K562 (cell line): ENCODE data around the gene FBXL3. TPM values are rescaled to one million over a fixed set of nuclear protein-coding genes. Genes with fewer than 3 reads are reported as not detected.

Source experiments
- CBFB ChIP-seq: sonication (generic); formaldehyde crosslinking; IDR thresholded peaks from 2 replicates; pipeline ENCODE4 v1.4.0; 2020; ENCODE audit warnings: mild to moderate bottlenecking, missing genetic modification reagents
- CBX8 ChIP-seq: fragments of 200-600 bp; sonication (generic); IDR thresholded peaks from 2 replicates; pipeline ENCODE4 v1.6.1; 2012; ENCODE audit warnings: borderline replicate concordance, mixed run types, low read depth, mild to moderate bottlenecking, moderate library complexity, mixed read lengths, low read length, control low read depth, inconsistent platforms; ENCODE audit not compliant: poor library complexity, severe bottlenecking; ENCODE audit errors: extremely low read depth
- CHD1 ChIP-seq: fragments of 200-600 bp; sonication (generic); IDR thresholded peaks from one replicate; pipeline ENCODE4 v1.6.1; 2012; ENCODE audit warnings: mild to moderate bottlenecking, moderate library complexity, low read length, inconsistent platforms
- CTBP1 ChIP-seq: fragments of 450-650 bp; IDR thresholded peaks from 2 replicates; pipeline ENCODE4 v1.6.1; 2016; ENCODE audit warnings: borderline replicate concordance
- ETV6 ChIP-seq, 3 experiments: fragments of 150-350 bp in 1 of 3; sonication (generic) in 1 of 3; formaldehyde crosslinking in 1 of 3; IDR thresholded peaks; 2 replicates each; pipeline versions ENCODE4 v1.6.1 to v1.8.0; 2014 to 2022; ENCODE audit warnings: borderline replicate concordance in 2 of 3, low read depth in 2 of 3, antibody characterized with exemption in 1 of 3, low read length in 1 of 3, mild to moderate bottlenecking in 1 of 3, missing genetic modification reagents in 1 of 3
- GATAD2B ChIP-seq: fragments of 450-650 bp; IDR thresholded peaks from 2 replicates; pipeline ENCODE4 v1.6.1; 2017; ENCODE audit warnings: mild to moderate bottlenecking, borderline replicate concordance
- HDAC3 ChIP-seq: fragments of 450-650 bp; IDR thresholded peaks from 2 replicates; pipeline ENCODE4 v1.6.1; 2018; ENCODE audit warnings: borderline replicate concordance, mild to moderate bottlenecking, moderate library complexity; ENCODE audit not compliant: partially characterized antibody
- KLF1 ChIP-seq: fragments of 450-650 bp; IDR thresholded peaks from 2 replicates; pipeline ENCODE4 v1.6.1; 2016; ENCODE audit warnings: missing genetic modification characterization, missing compliant biosample characterization
- MAX ChIP-seq: sonication (generic); formaldehyde crosslinking; IDR thresholded peaks from 2 replicates; pipeline ENCODE4 v1.9.0; 2022; ENCODE audit warnings: mild to moderate bottlenecking, missing genetic modification reagents
- MEIS2 ChIP-seq: fragments of 450-650 bp; IDR thresholded peaks from 2 replicates; pipeline ENCODE4 v1.6.1; 2014; ENCODE audit warnings: mild to moderate bottlenecking; ENCODE audit not compliant: partially characterized antibody
- YY1 ChIP-seq, 3 experiments: IDR thresholded peaks; 2 replicates each; pipeline ENCODE4 v1.6.1; 2011; ENCODE audit warnings: low read length in 2 of 3, mild to moderate bottlenecking in 2 of 3, moderate library complexity in 2 of 3, borderline replicate concordance in 1 of 3, control low read depth in 1 of 3, low read depth in 1 of 3; ENCODE audit not compliant: insufficient read depth in 3 of 3, insufficient replicate concordance in 2 of 3, control insufficient read depth in 1 of 3, insufficient read length in 1 of 3; ENCODE audit errors: extremely low read depth in 1 of 3
- ZFP36 ChIP-seq: fragments of 150-350 bp; IDR thresholded peaks from 2 replicates; pipeline ENCODE4 v1.6.1; 2018; ENCODE audit warnings: low read length, low read depth; ENCODE audit not compliant: partially characterized antibody
- ZNF444 ChIP-seq: fragments of 250-450 bp; sonication (Bioruptor Pico); IDR thresholded peaks from 2 replicates; pipeline ENCODE4 v1.4.0; 2020; ENCODE audit warnings: mild to moderate bottlenecking, moderate library complexity
- ZNF644 ChIP-seq: fragments of 200-800 bp; sonication (Bioruptor generic); IDR thresholded peaks from 2 replicates; pipeline ENCODE4 v1.6.1; 2016; ENCODE audit warnings: low read depth, missing genetic modification characterization, missing compliant biosample characterization
- polyA plus RNA-seq, 8 experiments: library from polyadenylated mRNA; depleted of rRNA in 4 of 8; stranded (reverse) in 5 of 8; unstranded in 3 of 8; fragments of >200 nt; fragmentation: Nextera tagmentation in 2 of 8; fragmentation: Illumina TruSeq in 1 of 8; extraction: Ambion mirVana in 2 of 8; extraction: Trizol in 1 of 8; gene quantifications; 2 replicates each; pipeline versions ENCODE4 v1.2.1 to v1.2.3, GENCODE V29; 2011 to 2014; ENCODE audit warnings: inconsistent platforms in 1 of 8, missing spikeins in 1 of 8
- total RNA-seq, 7 experiments: library from RNA; depleted of rRNA in 6 of 7; stranded (reverse); fragments of >200 nt in 6 of 7; fragmentation: Illumina TruSeq in 2 of 7; extraction: Trizol in 2 of 7; gene quantifications; 2 replicates each; pipeline versions ENCODE4 v1.2.1 to v1.2.3, GENCODE V29; 2011 to 2021; ENCODE audit warnings: low replicate concordance in 1 of 7
- TF ChIP-seq, protein P1 (sequence below): fragments of 450-650 bp; IDR thresholded peaks from 2 replicates; pipeline ENCODE4 v1.6.1; 2016; ENCODE audit warnings: antibody characterized with exemption
- TF ChIP-seq, protein P2 (sequence below), 2 experiments: fragments of 450-650 bp; conservative IDR thresholded peaks; 2 replicates each; pipeline ENCODE4 v1.6.1; 2017; ENCODE audit warnings: mild to moderate bottlenecking in 2 of 2, moderate library complexity in 2 of 2
- TF ChIP-seq, protein P3 (sequence below): fragments of 250-450 bp; sonication (Bioruptor Pico); IDR thresholded peaks from 2 replicates; pipeline ENCODE4 v1.8.0; 2022; ENCODE audit warnings: moderate library complexity, mild to moderate bottlenecking, inconsistent platforms
- TF ChIP-seq, protein P4 (sequence below): sonication (generic); formaldehyde crosslinking; IDR thresholded peaks from 2 replicates; pipeline ENCODE4 v1.8.1; 2023; ENCODE audit warnings: mild to moderate bottlenecking, missing genetic modification reagents, moderate library complexity
- TF ChIP-seq, protein P5 (sequence below): fragments of 450-650 bp; conservative IDR thresholded peaks from 2 replicates; pipeline ENCODE4 v1.6.1; 2016; ENCODE audit warnings: missing genetic modification characterization, low read depth, mild to moderate bottlenecking, missing compliant biosample characterization, moderate library complexity

FBXL3 gene
- total and polyA plus RNA-seq, 9 of the 15 experiments (the other 6 are each of a cell fraction or from before 2014, with no cell fraction given): 3.8 to 16.4 (median 12.6) TPM

GRCh38 chr13:76991796-76992547 is 35.0 kb downstream of the FBXL3 start, which contains the start of gene CLN5 (continued):
- TF ChIP-seq MAX (CRISPR knock-in tag): peak; percentile 75
- peak; percentile 90 for TF ChIP-seq MEIS2
- TF ChIP-seq, protein P1, sequence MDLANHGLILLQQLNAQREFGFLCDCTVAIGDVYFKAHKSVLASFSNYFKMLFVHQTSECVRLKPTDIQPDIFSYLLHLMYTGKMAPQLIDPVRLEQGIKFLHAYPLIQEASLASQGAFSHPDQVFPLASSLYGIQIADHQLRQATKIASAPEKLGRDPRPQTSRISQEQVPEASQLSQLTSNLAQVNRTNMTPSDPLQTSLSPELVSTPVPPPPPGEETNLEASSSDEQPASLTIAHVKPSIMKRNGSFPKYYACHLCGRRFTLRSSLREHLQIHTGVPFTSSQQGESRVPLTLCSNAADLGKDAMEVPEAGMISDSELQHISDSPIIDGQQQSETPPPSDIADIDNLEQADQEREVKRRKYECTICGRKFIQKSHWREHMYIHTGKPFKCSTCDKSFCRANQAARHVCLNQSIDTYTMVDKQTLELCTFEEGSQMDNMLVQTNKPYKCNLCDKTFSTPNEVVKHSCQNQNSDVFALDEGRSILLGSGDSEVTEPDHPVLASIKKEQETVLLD: peak; percentile 85
- no peak for TF ChIP-seq GATAD2B
- TF ChIP-seq CBX8: no peak
- TF ChIP-seq YY1 (IDR thresholded peaks at IDR 0.05; ENCODE audit: borderline replicate concordance in 1 of 3, control insufficient read depth in 1 of 3, extremely low read depth in 1 of 3, insufficient read depth in 3 of 3, insufficient read length in 1 of 3, insufficient replicate concordance in 2 of 3, low read depth in 1 of 3, low read length in 2 of 3): peak; percentile 41 to 83 (median 76)
- TF ChIP-seq ZNF444 (CRISPR knock-in tag): no peak
- TF ChIP-seq, protein P2, sequence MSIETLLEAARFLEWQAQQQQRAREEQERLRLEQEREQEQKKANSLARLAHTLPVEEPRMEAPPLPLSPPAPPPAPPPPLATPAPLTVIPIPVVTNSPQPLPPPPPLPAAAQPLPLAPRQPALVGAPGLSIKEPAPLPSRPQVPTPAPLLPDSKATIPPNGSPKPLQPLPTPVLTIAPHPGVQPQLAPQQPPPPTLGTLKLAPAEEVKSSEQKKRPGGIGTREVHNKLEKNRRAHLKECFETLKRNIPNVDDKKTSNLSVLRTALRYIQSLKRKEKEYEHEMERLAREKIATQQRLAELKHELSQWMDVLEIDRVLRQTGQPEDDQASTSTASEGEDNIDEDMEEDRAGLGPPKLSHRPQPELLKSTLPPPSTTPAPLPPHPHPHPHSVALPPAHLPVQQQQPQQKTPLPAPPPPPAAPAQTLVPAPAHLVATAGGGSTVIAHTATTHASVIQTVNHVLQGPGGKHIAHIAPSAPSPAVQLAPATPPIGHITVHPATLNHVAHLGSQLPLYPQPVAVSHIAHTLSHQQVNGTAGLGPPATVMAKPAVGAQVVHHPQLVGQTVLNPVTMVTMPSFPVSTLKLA (conservative IDR thresholded peaks at IDR 0.05): peak; percentile 46 to 71; a peak in 3 of 4 replicates
- peak; percentile 2 for TF ChIP-seq ZFP36
- no peak for TF ChIP-seq HDAC3
- TF ChIP-seq, protein P3, sequence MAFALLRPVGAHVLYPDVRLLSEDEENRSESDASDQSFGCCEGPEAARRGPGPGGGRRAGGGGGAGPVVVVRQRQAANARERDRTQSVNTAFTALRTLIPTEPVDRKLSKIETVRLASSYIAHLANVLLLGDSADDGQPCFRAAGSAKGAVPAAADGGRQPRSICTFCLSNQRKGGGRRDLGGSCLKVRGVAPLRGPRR (CRISPR knock-in tag): no peak
- TF ChIP-seq CTBP1: peak; percentile 85
- TF ChIP-seq ZNF644 (tag): no peak
- no peak for TF ChIP-seq ETV6 (IDR thresholded peaks at IDR 0.05; ENCODE audit: borderline replicate concordance in 1 of 2, low read depth in 2 of 2, low read length in 1 of 2)
- TF ChIP-seq ETV6 (CRISPR knock-in tag; IDR thresholded peaks at IDR 0.05; ENCODE audit: borderline replicate concordance): no peak
- TF ChIP-seq CHD1: peak; percentile 30
- TF ChIP-seq KLF1: no peak
- TF ChIP-seq, protein P4, sequence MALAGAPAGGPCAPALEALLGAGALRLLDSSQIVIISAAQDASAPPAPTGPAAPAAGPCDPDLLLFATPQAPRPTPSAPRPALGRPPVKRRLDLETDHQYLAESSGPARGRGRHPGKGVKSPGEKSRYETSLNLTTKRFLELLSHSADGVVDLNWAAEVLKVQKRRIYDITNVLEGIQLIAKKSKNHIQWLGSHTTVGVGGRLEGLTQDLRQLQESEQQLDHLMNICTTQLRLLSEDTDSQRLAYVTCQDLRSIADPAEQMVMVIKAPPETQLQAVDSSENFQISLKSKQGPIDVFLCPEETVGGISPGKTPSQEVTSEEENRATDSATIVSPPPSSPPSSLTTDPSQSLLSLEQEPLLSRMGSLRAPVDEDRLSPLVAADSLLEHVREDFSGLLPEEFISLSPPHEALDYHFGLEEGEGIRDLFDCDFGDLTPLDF (CRISPR knock-in tag): peak; percentile 38; the same call in 1 of the 2 replicates
- TF ChIP-seq CBFB: no peak
- TF ChIP-seq, protein P5, sequence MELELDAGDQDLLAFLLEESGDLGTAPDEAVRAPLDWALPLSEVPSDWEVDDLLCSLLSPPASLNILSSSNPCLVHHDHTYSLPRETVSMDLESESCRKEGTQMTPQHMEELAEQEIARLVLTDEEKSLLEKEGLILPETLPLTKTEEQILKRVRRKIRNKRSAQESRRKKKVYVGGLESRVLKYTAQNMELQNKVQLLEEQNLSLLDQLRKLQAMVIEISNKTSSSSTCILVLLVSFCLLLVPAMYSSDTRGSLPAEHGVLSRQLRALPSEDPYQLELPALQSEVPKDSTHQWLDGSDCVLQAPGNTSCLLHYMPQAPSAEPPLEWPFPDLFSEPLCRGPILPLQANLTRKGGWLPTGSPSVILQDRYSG (tag): 0 out of 2 replicates have a peak, but pooled peaks have one; percentile 56
